SIG-M5 (cell line): ENCODE results near the gene KLHL7.
"Not testable (repeated sequence)": the region's sequence is repeated elsewhere in the genome, so short reads cannot be mapped to it uniquely, and the experiment has no call there.

ENCODE experiments used
- DNase-seq: peaks from one replicate; lab custom pipeline; 2025; lab: John Stamatoyannopoulos, UW

KLHL7 gene

GRCh38 chr7:23218196-23218595 is 112.6 kb downstream of the KLHL7 start:
- no peak for DNase-seq

GRCh38 chr7:23220690-23221305 is 115.2 kb downstream of the KLHL7 start:
- DNase-seq, result no peak

DNA sequence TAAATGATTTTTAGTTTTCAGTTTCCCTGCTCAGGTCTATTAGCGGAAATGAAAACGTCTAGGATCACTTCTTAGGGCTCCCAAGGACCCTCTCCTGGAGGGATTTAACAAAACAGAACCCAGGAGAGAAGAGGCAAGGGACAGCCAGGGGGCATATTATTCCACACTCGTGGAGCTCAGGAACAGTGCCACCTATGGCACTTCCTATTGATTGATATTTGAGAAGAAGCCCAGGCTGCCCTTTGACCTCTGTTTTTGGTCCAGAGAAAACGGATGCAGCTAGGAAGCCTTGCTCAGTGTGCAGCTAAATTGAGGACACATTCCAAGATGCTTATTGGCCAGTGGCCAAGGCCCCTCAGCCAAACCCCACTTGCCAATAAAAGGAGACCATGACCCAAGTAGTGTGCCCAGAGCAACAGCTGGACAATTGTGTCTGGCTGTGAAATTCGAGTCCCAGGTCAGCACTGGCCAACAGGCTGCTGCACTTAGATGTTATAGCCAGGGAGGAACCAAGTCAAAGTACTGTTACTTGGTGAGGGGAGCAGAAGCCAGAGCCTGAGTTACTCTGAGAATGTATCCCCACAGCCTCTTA is 117.0 kb downstream of the KLHL7 start:
- DNase-seq, result no peak

GRCh38 chr7:23224364-23224763 is 118.8 kb downstream of the KLHL7 start:
- DNase-seq, result not testable (repeated sequence)

DNA sequence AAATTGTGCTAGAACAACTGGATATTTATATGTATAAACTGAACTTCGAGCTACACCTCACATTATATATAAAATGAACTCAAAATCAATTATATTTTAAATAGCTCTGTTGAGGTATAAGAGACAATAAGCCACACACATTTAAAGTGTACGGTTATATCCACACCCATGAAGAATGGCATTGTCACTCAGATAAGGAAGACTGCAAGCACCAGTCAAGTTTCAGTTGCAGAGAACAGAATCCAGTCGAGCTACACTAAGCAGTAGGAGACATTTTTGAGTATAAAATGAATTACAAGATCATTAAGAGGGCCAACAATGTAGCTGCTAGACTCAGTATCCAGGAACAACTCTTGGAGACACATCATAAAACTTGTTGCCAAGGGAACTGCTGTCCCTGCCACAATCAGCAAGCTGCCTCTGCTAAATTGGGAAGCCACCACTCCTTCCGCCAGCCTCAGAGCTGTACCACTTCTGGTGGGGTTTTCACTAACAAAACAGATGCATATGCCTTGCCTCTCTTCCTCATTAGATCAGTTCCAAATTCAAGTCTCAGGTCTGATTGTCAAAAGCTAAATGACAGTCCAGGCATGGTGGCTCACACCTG is 121.4 kb downstream of the KLHL7 start:
- DNase-seq, result no peak
